ENCODE measurements around the gene EGFR. TPM values are rescaled to one million over a fixed set of nuclear protein-coding genes. Genes with fewer than 3 reads are reported as not detected.

The EGFR gene
- polyA plus RNA-seq, 1 of the 3 experiments (the other 2 are of a cell fraction): 37.6 TPM

DNA sequence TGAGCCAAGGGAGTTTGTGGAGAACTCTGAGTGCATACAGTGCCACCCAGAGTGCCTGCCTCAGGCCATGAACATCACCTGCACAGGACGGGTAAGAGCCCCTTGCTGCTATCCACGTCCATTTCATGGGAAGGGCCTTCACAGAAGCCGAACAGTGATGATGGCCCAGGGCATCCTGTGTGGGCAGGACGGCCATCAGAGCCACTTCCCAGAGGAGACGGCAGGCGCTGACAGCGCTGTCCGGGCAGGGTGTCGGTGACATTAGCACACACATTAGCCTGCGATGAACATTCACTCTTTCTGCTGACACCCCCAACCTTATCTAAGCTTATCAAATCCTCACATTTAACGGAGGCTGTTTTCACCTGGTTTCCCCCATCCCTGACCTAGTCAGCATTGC is 144.9 kb downstream of the EGFR start:
- H3K9ac ChIP-seq: no peak overlapping the region
- H3K4me2 ChIP-seq: no peak overlapping the region
- no peaks in the 10 kb centered on the region for H3K27me3 ChIP-seq (ENCODE audit: insufficient read depth)
- H3K9me3 ChIP-seq: no peaks in the 10 kb centered on the region
- H3K9me2 ChIP-seq: no peaks in the 10 kb centered on the region
- peaks cover 60 to 77% of the 10 kb centered on the region in 2 experiments for H3K36me3 ChIP-seq (replicated peaks in 1 of 2; ENCODE audit: control insufficient read depth in 1 of 2, insufficient read depth in 2 of 2, low read length in 1 of 2)
- no peak overlapping the region for H3K27ac ChIP-seq (ENCODE audit: low read depth in 2 of 2, low read length in 1 of 2)
- TF ChIP-seq FOXM1 (IDR thresholded peaks at IDR 0.05; ENCODE audit: low read depth): no peak
- TF ChIP-seq RFX5 (IDR thresholded peaks at IDR 0.05; ENCODE audit: low read length): no peak
- no peak for TF ChIP-seq FOSL2 (IDR thresholded peaks at IDR 0.05; ENCODE audit: borderline replicate concordance, low read depth)
- TF ChIP-seq, protein P1, sequence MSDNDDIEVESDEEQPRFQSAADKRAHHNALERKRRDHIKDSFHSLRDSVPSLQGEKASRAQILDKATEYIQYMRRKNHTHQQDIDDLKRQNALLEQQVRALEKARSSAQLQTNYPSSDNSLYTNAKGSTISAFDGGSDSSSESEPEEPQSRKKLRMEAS (IDR thresholded peaks at IDR 0.05; ENCODE audit: low read depth): no peak
- TF ChIP-seq EZH2phosphoT487 (IDR thresholded peaks at IDR 0.05; ENCODE audit: borderline replicate concordance, low read depth): no peak
- no peak for TF ChIP-seq PBX3 (IDR thresholded peaks at IDR 0.05)
- no peak for TF ChIP-seq GATA2 (CRISPR knock-in tag; IDR thresholded peaks at IDR 0.05)
- no peak for TF ChIP-seq TCF12 (IDR thresholded peaks at IDR 0.05)
- no peak for TF ChIP-seq CHD2 (IDR thresholded peaks at IDR 0.05; ENCODE audit: low read length, partially characterized antibody)
- no peak for TF ChIP-seq TEAD4 (IDR thresholded peaks at IDR 0.05; ENCODE audit: borderline replicate concordance, insufficient read depth)
- TF ChIP-seq, protein P2, sequence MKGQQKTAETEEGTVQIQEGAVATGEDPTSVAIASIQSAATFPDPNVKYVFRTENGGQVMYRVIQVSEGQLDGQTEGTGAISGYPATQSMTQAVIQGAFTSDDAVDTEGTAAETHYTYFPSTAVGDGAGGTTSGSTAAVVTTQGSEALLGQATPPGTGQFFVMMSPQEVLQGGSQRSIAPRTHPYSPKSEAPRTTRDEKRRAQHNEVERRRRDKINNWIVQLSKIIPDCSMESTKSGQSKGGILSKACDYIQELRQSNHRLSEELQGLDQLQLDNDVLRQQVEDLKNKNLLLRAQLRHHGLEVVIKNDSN (IDR thresholded peaks at IDR 0.05; ENCODE audit: borderline replicate concordance, low read depth): no peak
- no peak overlapping the region for H3K4me3 ChIP-seq (ENCODE audit: low read depth in 2 of 2, low read length in 1 of 2)
- DNase-seq: no peak
- H4K20me1 ChIP-seq (ENCODE audit: insufficient read depth): peaks cover 9% of the 10 kb centered on the region; the same call in 1 of the 2 replicates
- H3K4me1 ChIP-seq (ENCODE audit: control insufficient read depth in 1 of 2, insufficient read depth in 2 of 2, low read depth in 1 of 2, low read length in 1 of 2): no peaks in the 10 kb centered on the region
- WGBS (ENCODE audit: low lambda C conversion rate): over 99% methylated on average over 11 of the region's 11 CpGs
- no peaks in the 10 kb centered on the region for H3F3A ChIP-seq (replicated peaks; ENCODE audit: insufficient read depth)
- H3K79me2 ChIP-seq (ENCODE audit: insufficient read depth): peaks cover 20% of the 10 kb centered on the region
- POLR2A ChIA-PET: no interaction called here
- CTCF ChIA-PET: interaction anchor here (0.9 to 2.1 kb wide), 3 partner anchors 10 to 92 kb away, joined by 3 to 18 read pairs (median 3); no protein-coding TSS in a partner anchor
- H2AFZ ChIP-seq (ENCODE audit: low read depth): no peak overlapping the region

- H3K4me3 ChIP-seq (ENCODE audit: low read depth in 2 of 2, low read length in 1 of 2): no peak overlapping the region
- H3K27me3 ChIP-seq (ENCODE audit: insufficient read depth): no peaks in the 10 kb centered on the region
- H3K9ac ChIP-seq: no peak overlapping the region
- H3K27ac ChIP-seq (ENCODE audit: low read depth in 2 of 2, low read length in 1 of 2): no peak overlapping the region
- no peaks in the 10 kb centered on the region for H3F3A ChIP-seq (replicated peaks; ENCODE audit: insufficient read depth)
- no peak for DNase-seq
- peaks cover 9% of the 10 kb centered on the region; the same call in 1 of the 2 replicates for H4K20me1 ChIP-seq (ENCODE audit: insufficient read depth)
- peaks cover 52 to 82% of the 10 kb centered on the region in 2 experiments for H3K36me3 ChIP-seq (replicated peaks in 1 of 2; ENCODE audit: control insufficient read depth in 1 of 2, insufficient read depth in 2 of 2, low read length in 1 of 2)
- H3K4me2 ChIP-seq: no peak overlapping the region
- POLR2A ChIA-PET: no interaction called here
- WGBS (ENCODE audit: low lambda C conversion rate): 95% methylated on average over 2 of the region's 2 CpGs
- H3K79me2 ChIP-seq (ENCODE audit: insufficient read depth): peaks cover 20% of the 10 kb centered on the region
- H3K4me1 ChIP-seq (ENCODE audit: control insufficient read depth in 1 of 2, insufficient read depth in 2 of 2, low read depth in 1 of 2, low read length in 1 of 2): no peaks in the 10 kb centered on the region
- CTCF ChIA-PET: interaction anchor here (1.4 to 2.1 kb wide), 2 partner anchors 49 to 91 kb away, joined by 3 to 18 read pairs; no protein-coding TSS in a partner anchor
- H3K9me3 ChIP-seq: no peaks in the 10 kb centered on the region
- no peaks in the 10 kb centered on the region for H3K9me2 ChIP-seq
- H2AFZ ChIP-seq (ENCODE audit: low read depth): no peak overlapping the region
- TF ChIP-seq SMC3 (IDR thresholded peaks at IDR 0.05; ENCODE audit: low read depth, low read length) (no peak), EP300 (IDR thresholded peaks at IDR 0.05; ENCODE audit: borderline replicate concordance in 1 of 2, low read depth in 1 of 2, low read length in 1 of 2) (no peak), RFX5 (IDR thresholded peaks at IDR 0.05; ENCODE audit: low read length) (no peak), TCF12 (IDR thresholded peaks at IDR 0.05) (no peak), USF2 (IDR thresholded peaks at IDR 0.05; ENCODE audit: borderline replicate concordance, low read depth, low read length) (no peak), JUND (IDR thresholded peaks at IDR 0.05) (no peak), TAF1 (IDR thresholded peaks at IDR 0.05; ENCODE audit: borderline replicate concordance, low read depth, low read length) (no peak), RCOR1 (IDR thresholded peaks at IDR 0.05; ENCODE audit: low read length) (no peak), SIN3A (IDR thresholded peaks at IDR 0.05; ENCODE audit: borderline replicate concordance, low read depth, low read length) (no peak)
- TF ChIP-seq, protein P3, sequence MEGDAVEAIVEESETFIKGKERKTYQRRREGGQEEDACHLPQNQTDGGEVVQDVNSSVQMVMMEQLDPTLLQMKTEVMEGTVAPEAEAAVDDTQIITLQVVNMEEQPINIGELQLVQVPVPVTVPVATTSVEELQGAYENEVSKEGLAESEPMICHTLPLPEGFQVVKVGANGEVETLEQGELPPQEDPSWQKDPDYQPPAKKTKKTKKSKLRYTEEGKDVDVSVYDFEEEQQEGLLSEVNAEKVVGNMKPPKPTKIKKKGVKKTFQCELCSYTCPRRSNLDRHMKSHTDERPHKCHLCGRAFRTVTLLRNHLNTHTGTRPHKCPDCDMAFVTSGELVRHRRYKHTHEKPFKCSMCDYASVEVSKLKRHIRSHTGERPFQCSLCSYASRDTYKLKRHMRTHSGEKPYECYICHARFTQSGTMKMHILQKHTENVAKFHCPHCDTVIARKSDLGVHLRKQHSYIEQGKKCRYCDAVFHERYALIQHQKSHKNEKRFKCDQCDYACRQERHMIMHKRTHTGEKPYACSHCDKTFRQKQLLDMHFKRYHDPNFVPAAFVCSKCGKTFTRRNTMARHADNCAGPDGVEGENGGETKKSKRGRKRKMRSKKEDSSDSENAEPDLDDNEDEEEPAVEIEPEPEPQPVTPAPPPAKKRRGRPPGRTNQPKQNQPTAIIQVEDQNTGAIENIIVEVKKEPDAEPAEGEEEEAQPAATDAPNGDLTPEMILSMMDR (IDR thresholded peaks at IDR 0.05): no peak
- TF ChIP-seq, protein P4, sequence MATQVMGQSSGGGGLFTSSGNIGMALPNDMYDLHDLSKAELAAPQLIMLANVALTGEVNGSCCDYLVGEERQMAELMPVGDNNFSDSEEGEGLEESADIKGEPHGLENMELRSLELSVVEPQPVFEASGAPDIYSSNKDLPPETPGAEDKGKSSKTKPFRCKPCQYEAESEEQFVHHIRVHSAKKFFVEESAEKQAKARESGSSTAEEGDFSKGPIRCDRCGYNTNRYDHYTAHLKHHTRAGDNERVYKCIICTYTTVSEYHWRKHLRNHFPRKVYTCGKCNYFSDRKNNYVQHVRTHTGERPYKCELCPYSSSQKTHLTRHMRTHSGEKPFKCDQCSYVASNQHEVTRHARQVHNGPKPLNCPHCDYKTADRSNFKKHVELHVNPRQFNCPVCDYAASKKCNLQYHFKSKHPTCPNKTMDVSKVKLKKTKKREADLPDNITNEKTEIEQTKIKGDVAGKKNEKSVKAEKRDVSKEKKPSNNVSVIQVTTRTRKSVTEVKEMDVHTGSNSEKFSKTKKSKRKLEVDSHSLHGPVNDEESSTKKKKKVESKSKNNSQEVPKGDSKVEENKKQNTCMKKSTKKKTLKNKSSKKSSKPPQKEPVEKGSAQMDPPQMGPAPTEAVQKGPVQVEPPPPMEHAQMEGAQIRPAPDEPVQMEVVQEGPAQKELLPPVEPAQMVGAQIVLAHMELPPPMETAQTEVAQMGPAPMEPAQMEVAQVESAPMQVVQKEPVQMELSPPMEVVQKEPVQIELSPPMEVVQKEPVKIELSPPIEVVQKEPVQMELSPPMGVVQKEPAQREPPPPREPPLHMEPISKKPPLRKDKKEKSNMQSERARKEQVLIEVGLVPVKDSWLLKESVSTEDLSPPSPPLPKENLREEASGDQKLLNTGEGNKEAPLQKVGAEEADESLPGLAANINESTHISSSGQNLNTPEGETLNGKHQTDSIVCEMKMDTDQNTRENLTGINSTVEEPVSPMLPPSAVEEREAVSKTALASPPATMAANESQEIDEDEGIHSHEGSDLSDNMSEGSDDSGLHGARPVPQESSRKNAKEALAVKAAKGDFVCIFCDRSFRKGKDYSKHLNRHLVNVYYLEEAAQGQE (IDR thresholded peaks at IDR 0.05; ENCODE audit: low read depth, low read length): no peak
Observed at GRCh38 chr7:55164527-55164926, 145.7 kb downstream of the EGFR start.

All from SK-N-SH (cell line).